HEK293 (cell line): ENCODE data around the gene SLC26A4.
A peak's percentile ranks its signal among the peaks of the same experiment; 100 is the strongest.

Experiments
- CTCF ChIA-PET: fragments of 350-600 bp; formaldehyde crosslinking; extraction: SDS; loops from one replicate; lab custom pipeline; 2021; ENCODE audit warnings: antibody characterized with exemption; lab: Yijun Ruan, JAX
- POLR2A ChIA-PET: fragments of 300-600 bp; formaldehyde crosslinking; extraction: SDS; loops from one replicate; lab custom pipeline; 2020; ENCODE audit warnings: antibody characterized with exemption, inconsistent platforms; lab: Yijun Ruan, JAX
- H3K27ac ChIP-seq: fragments of 200-500 bp; sonication (Bioruptor generic); 2 replicates; pipeline ENCODE4 v1.5.1; 2014; ENCODE audit warnings: low read depth, low read length, control low read depth, inconsistent platforms; ENCODE audit errors: extremely low read depth
- H3K36me3 ChIP-seq, 2 experiments: fragments of 200-500 bp in 1 of 2; sonication (Bioruptor generic) in 1 of 2; 1 replicate in 1 of 2; 2 replicates in 1 of 2; pipeline ENCODE4 v1.5.1; 2014 to 2017; ENCODE audit warnings: inconsistent platforms in 2 of 2, low read length in 2 of 2; ENCODE audit not compliant: control insufficient read depth in 2 of 2, insufficient read depth in 1 of 2
- H3K4me1 ChIP-seq: fragments of 200-500 bp; sonication (Bioruptor generic); 2 replicates; pipeline ENCODE4 v1.5.1; 2014; ENCODE audit warnings: mild to moderate bottlenecking, low read length, inconsistent platforms; ENCODE audit not compliant: control insufficient read depth, insufficient read depth
- H3K4me3 ChIP-seq: 2 replicates; pipeline ENCODE4 v1.5.1; 2011; ENCODE audit warnings: low read depth, mild to moderate bottlenecking, control low read depth, low read length, moderate library complexity
- H3K9me3 ChIP-seq: fragments of 200-500 bp; sonication (Bioruptor generic); 2 replicates; pipeline ENCODE4 v1.5.1; 2014; ENCODE audit warnings: low read depth, low read length, inconsistent platforms; ENCODE audit not compliant: control insufficient read depth, insufficient read depth
- KLF16 ChIP-seq: fragments of 450-650 bp; formaldehyde crosslinking; IDR thresholded peaks from 2 replicates; pipeline ENCODE4 v1.5.1; 2017; ENCODE audit warnings: missing biosample characterization, missing genetic modification characterization
- WT1 ChIP-seq: fragments of 450-650 bp; formaldehyde crosslinking; IDR thresholded peaks from 2 replicates; pipeline ENCODE4 v1.5.1; 2016; ENCODE audit warnings: missing biosample characterization, missing genetic modification characterization
- YY2 ChIP-seq: fragments of 450-650 bp; formaldehyde crosslinking; IDR thresholded peaks from 2 replicates; pipeline ENCODE4 v1.5.1; 2016; ENCODE audit warnings: missing biosample characterization, missing genetic modification characterization
- ZNF133 ChIP-seq: fragments of 450-650 bp; formaldehyde crosslinking; IDR thresholded peaks from 2 replicates; pipeline ENCODE4 v1.5.1; 2016; ENCODE audit warnings: missing biosample characterization, missing genetic modification characterization
- ZNF155 ChIP-seq: fragments of 450-650 bp; formaldehyde crosslinking; IDR thresholded peaks from 2 replicates; pipeline ENCODE4 v1.5.1; 2016; ENCODE audit warnings: missing biosample characterization, missing genetic modification characterization
- ZNF157 ChIP-seq: fragments of 450-650 bp; formaldehyde crosslinking; IDR thresholded peaks from 2 replicates; pipeline ENCODE4 v1.5.1; 2016; ENCODE audit warnings: missing biosample characterization, missing genetic modification characterization
- ZNF174 ChIP-seq: fragments of 450-650 bp; formaldehyde crosslinking; IDR thresholded peaks from 2 replicates; pipeline ENCODE4 v1.5.0; 2017; ENCODE audit warnings: missing biosample characterization, mild to moderate bottlenecking, missing genetic modification characterization
- ZNF175 ChIP-seq: fragments of 450-650 bp; formaldehyde crosslinking; IDR thresholded peaks from 2 replicates; pipeline ENCODE4 v1.5.1; 2016; ENCODE audit warnings: missing biosample characterization, missing genetic modification characterization
- ZNF280C ChIP-seq: fragments of 450-650 bp; formaldehyde crosslinking; IDR thresholded peaks from 2 replicates; pipeline ENCODE4 v1.5.1; 2016; ENCODE audit warnings: missing biosample characterization, missing genetic modification characterization
- ZNF391 ChIP-seq: fragments of 450-650 bp; formaldehyde crosslinking; IDR thresholded peaks from 2 replicates; pipeline ENCODE4 v1.5.1; 2016; ENCODE audit warnings: low read depth, missing biosample characterization, missing genetic modification characterization, borderline replicate concordance
- ZNF473 ChIP-seq: fragments of 450-650 bp; formaldehyde crosslinking; IDR thresholded peaks from 2 replicates; pipeline ENCODE4 v1.5.1; 2017; ENCODE audit warnings: missing biosample characterization, missing genetic modification characterization
- ZNF561 ChIP-seq: fragments of 450-650 bp; IDR thresholded peaks from 2 replicates; pipeline ENCODE4 v1.5.1; 2018; ENCODE audit warnings: missing biosample characterization, missing genetic modification characterization, borderline replicate concordance
- ZNF623 ChIP-seq: fragments of 450-650 bp; formaldehyde crosslinking; IDR thresholded peaks from 2 replicates; pipeline ENCODE4 v1.5.1; 2016; ENCODE audit warnings: missing biosample characterization, missing genetic modification characterization
- ZNF624 ChIP-seq: fragments of 450-650 bp; formaldehyde crosslinking; IDR thresholded peaks from 2 replicates; pipeline ENCODE4 v1.5.1; 2017; ENCODE audit warnings: missing biosample characterization, missing genetic modification characterization
- ZNF626 ChIP-seq: fragments of 450-650 bp; sonication (Bioruptor Pico); formaldehyde crosslinking; IDR thresholded peaks from 2 replicates; pipeline ENCODE4 v1.5.1; 2018; ENCODE audit warnings: missing biosample characterization, missing genetic modification characterization, inconsistent platforms
- ZNF768 ChIP-seq: fragments of 450-650 bp; formaldehyde crosslinking; IDR thresholded peaks from 2 replicates; pipeline ENCODE4 v1.5.1; 2018; ENCODE audit warnings: missing biosample characterization, mild to moderate bottlenecking, missing genetic modification characterization
- ZSCAN30 ChIP-seq: fragments of 450-650 bp; IDR thresholded peaks from 2 replicates; pipeline ENCODE4 v1.5.1; 2018; ENCODE audit warnings: missing biosample characterization, mild to moderate bottlenecking, missing genetic modification characterization, moderate library complexity
- TF ChIP-seq, protein P1 (sequence below): fragments of 450-650 bp; formaldehyde crosslinking; IDR thresholded peaks from 2 replicates; pipeline ENCODE4 v1.5.1; 2016; ENCODE audit warnings: missing biosample characterization, missing genetic modification characterization, low read depth
- TF ChIP-seq, protein P2 (sequence below): IDR thresholded peaks from 2 replicates; pipeline ENCODE4 v1.6.1; 2011; ENCODE audit warnings: mild to moderate bottlenecking, low read depth, low read length, borderline replicate concordance

SLC26A4 gene

DNA sequence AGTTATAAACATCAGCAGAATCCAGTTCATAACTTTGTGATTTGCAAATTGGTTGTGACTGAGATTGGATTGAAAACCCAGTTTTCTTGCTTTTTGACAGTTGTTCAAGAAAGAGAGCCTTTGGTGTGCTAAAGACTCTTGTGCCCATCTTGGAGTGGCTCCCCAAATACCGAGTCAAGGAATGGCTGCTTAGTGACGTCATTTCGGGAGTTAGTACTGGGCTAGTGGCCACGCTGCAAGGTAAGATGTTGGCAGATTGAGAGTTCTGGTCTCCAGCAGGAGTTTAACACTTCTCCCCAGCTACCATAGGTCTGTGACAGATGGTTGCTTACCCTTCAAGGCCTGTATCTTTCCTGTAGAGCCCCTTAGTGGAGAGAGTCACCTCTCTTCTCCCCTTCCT, 2.6 kb downstream of the SLC26A4 start (continued):
- TF ChIP-seq KLF16 (tag by site-specific recombination): no peak

DNA sequence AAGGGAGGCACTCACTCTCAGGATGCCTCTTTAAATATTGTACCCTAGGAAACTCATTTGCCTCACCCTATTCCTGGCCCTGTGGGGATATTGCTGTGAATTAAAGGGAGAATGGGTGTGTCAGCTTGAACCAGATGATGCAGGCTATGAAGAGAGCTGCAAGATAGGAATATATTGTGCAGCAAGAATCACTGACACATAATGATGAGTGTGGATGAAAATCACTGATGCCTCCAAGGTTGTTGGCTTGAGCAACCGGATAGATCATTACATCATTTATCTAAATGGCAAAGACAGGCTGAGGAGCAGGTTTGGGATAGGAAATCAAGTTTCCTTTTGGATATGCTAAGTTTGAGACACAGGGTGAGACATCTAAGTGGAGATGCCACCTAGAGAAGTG, 6.2 kb downstream of the SLC26A4 start:
- no peaks in the 10 kb centered on the region for H3K4me1 ChIP-seq
- H3K36me3 ChIP-seq: no peaks in the 10 kb centered on the region
- H3K4me3 ChIP-seq: no peak overlapping the region
- POLR2A ChIA-PET: no interaction called here
- H3K9me3 ChIP-seq: no peaks in the 10 kb centered on the region
- no peak overlapping the region for H3K27ac ChIP-seq
- TF ChIP-seq ZNF624 (tag by site-specific recombination) (no peak), ZNF133 (tag by site-specific recombination) (no peak), YY2 (no peak)
- TF ChIP-seq, protein P1, sequence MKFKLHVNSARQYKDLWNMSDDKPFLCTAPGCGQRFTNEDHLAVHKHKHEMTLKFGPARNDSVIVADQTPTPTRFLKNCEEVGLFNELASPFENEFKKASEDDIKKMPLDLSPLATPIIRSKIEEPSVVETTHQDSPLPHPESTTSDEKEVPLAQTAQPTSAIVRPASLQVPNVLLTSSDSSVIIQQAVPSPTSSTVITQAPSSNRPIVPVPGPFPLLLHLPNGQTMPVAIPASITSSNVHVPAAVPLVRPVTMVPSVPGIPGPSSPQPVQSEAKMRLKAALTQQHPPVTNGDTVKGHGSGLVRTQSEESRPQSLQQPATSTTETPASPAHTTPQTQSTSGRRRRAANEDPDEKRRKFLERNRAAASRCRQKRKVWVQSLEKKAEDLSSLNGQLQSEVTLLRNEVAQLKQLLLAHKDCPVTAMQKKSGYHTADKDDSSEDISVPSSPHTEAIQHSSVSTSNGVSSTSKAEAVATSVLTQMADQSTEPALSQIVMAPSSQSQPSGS (tag by site-specific recombination): 0 out of 2 replicates have a peak, but pooled peaks have one; percentile 26
- TF ChIP-seq, all 188 proteins: peak for 1
- CTCF ChIA-PET: no interaction called here

GRCh38 chr7:107667341-107667740, 6.7 kb downstream of the SLC26A4 start:
- TF ChIP-seq ZNF175 (no peak), ZNF768 (tag by site-specific recombination) (no peak), KLF16 (tag by site-specific recombination) (no peak), WT1 (tag by site-specific recombination) (no peak), ZNF157 (tag by site-specific recombination) (no peak), ZNF473 (tag by site-specific recombination) (no peak), ZNF280C (no peak), ZNF174 (tag by site-specific recombination) (no peak), ZSCAN30 (tag by site-specific recombination) (no peak), ZNF561 (tag by site-specific recombination) (no peak), ZNF155 (tag by site-specific recombination) (no peak), ZNF626 (tag by site-specific recombination) (no peak), ZNF623 (no peak), ZNF391 (tag by site-specific recombination) (no peak)
- TF ChIP-seq, protein P2, sequence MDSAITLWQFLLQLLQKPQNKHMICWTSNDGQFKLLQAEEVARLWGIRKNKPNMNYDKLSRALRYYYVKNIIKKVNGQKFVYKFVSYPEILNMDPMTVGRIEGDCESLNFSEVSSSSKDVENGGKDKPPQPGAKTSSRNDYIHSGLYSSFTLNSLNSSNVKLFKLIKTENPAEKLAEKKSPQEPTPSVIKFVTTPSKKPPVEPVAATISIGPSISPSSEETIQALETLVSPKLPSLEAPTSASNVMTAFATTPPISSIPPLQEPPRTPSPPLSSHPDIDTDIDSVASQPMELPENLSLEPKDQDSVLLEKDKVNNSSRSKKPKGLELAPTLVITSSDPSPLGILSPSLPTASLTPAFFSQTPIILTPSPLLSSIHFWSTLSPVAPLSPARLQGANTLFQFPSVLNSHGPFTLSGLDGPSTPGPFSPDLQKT: no peak
- Histone ChIP-seq H3K27ac (no peak overlapping the region), H3K4me1 (no peaks in the 10 kb centered on the region), H3K9me3 (no peaks in the 10 kb centered on the region), H3K4me3 (no peak overlapping the region), H3K36me3 (no peaks in the 10 kb centered on the region)
- CTCF ChIA-PET: interaction anchor here (0.6 kb wide), 1 partner anchor 166 kb away, joined by 4 read pairs; no protein-coding TSS in a partner anchor
- POLR2A ChIA-PET: no interaction called here
